Lower leg skin (tissue), 3 donors: ENCODE data around the gene RPL4.

Experiments used
- CTCF ChIP-seq, 3 donors: fragments of 450-650 bp; IDR thresholded peaks; one replicate each; pipeline ENCODE4 v1.5.1; 2016; ENCODE audit warnings: antibody characterized with exemption in 3 of 3, mild to moderate bottlenecking in 3 of 3, moderate library complexity in 2 of 3
- POLR2A ChIP-seq, 2 donors: fragments of 450-650 bp; IDR thresholded peaks; one replicate each; pipeline ENCODE4 v1.6.1; 2016 to 2017; ENCODE audit warnings: antibody characterized with exemption in 2 of 2, mild to moderate bottlenecking in 1 of 2, moderate library complexity in 1 of 2

- TF ChIP-seq POLR2A (IDR thresholded peaks at IDR 0.05) (no peak), CTCF (IDR thresholded peaks at IDR 0.05) (no peak)
These were observed 44.6 kb downstream of the RPL4 start for GRCh38 chr15:66459818-66460615.
